GM12878 (cell line): Measurements from ENCODE around the gene TMEM114. TPM values are rescaled to one million over a fixed set of nuclear protein-coding genes. Genes with fewer than 3 reads are reported as not detected.

Experiments
- ASH2L ChIP-seq: fragments of 300-600, 200-600 bp; sonication (generic); IDR thresholded peaks from 2 replicates; pipeline ENCODE4 v1.6.1; 2017; ENCODE audit warnings: low read depth, mild to moderate bottlenecking, borderline replicate concordance
- ATF7 ChIP-seq: fragments of 450-650 bp; IDR thresholded peaks from 2 replicates; pipeline ENCODE4 v1.6.1; 2016; ENCODE audit warnings: low read depth, mild to moderate bottlenecking
- BCL11A ChIP-seq: IDR thresholded peaks from 2 replicates; pipeline ENCODE4 v1.6.1; 2011; ENCODE audit warnings: low read depth, low read length
- EP300 ChIP-seq, 2 experiments: fragments of 150-350 bp in 1 of 2; IDR thresholded peaks; 2 replicates each; pipeline ENCODE4 v1.6.1; 2011 to 2012; ENCODE audit warnings: low read depth in 2 of 2, low read length in 2 of 2, borderline replicate concordance in 1 of 2, improper control_type of control experiment in 1 of 2, inconsistent platforms in 1 of 2; ENCODE audit not compliant: control insufficient read depth in 1 of 2
- IKZF2 ChIP-seq, 2 experiments: fragments of 450-650 bp; IDR thresholded peaks; 2 replicates each; pipeline ENCODE4 v1.6.1; 2017; ENCODE audit warnings: mild to moderate bottlenecking in 2 of 2, moderate library complexity in 2 of 2
- JUNB ChIP-seq: IDR thresholded peaks from 2 replicates; pipeline ENCODE4 v1.6.1; 2016; ENCODE audit warnings: antibody characterized with exemption, mild to moderate bottlenecking
- SMAD1 ChIP-seq: fragments of 450-650 bp; IDR thresholded peaks from 2 replicates; pipeline ENCODE4 v1.6.1; 2018; ENCODE audit warnings: mild to moderate bottlenecking, low read depth; ENCODE audit not compliant: partially characterized antibody
- ZNF384 ChIP-seq: IDR thresholded peaks from 2 replicates; pipeline ENCODE4 v1.6.1; 2012; ENCODE audit warnings: low read depth, mild to moderate bottlenecking, low read length, improper control_type of control experiment, borderline replicate concordance
- polyA plus RNA-seq, 11 experiments: library from polyadenylated mRNA; depleted of rRNA in 4 of 11; unstranded in 6 of 11; stranded (reverse) in 5 of 11; fragments of >200 nt; fragmentation: Nextera tagmentation in 4 of 11; fragmentation: Illumina TruSeq in 1 of 11; extraction: Ambion mirVana in 4 of 11; extraction: Trizol in 1 of 11; gene quantifications; 1 replicate in 1 of 11; 2 replicates in 10 of 11; pipeline versions ENCODE4 v1.2.1 to v1.2.3, GENCODE V29; 2011 to 2016; ENCODE audit warnings: inconsistent platforms in 2 of 11, missing spikeins in 2 of 11, low read depth in 1 of 11
- total RNA-seq, 4 experiments: library from RNA; depleted of rRNA in 3 of 4; stranded (reverse); fragments of >200 nt in 3 of 4; fragmentation: Illumina TruSeq in 1 of 4; extraction: Trizol in 1 of 4; gene quantifications; 2 replicates each; pipeline versions ENCODE4 v1.2.1 to v1.2.3, GENCODE V29; 2013 to 2021
- TF ChIP-seq, protein P1 (sequence below): IDR thresholded peaks from 2 replicates; pipeline ENCODE4 v1.6.1; 2012; ENCODE audit warnings: mild to moderate bottlenecking, low read depth, low read length
- TF ChIP-seq, protein P2 (sequence below): fragments of 450-650 bp; formaldehyde crosslinking; IDR thresholded peaks from 2 replicates; pipeline ENCODE4 v1.4.0; 2020; ENCODE audit warnings: mild to moderate bottlenecking, moderate library complexity

The TMEM114 gene
- total and polyA plus RNA-seq, 10 of the 15 experiments (the other 5 are each of a cell fraction or from before 2014, with no cell fraction given) = not detected

DNA sequence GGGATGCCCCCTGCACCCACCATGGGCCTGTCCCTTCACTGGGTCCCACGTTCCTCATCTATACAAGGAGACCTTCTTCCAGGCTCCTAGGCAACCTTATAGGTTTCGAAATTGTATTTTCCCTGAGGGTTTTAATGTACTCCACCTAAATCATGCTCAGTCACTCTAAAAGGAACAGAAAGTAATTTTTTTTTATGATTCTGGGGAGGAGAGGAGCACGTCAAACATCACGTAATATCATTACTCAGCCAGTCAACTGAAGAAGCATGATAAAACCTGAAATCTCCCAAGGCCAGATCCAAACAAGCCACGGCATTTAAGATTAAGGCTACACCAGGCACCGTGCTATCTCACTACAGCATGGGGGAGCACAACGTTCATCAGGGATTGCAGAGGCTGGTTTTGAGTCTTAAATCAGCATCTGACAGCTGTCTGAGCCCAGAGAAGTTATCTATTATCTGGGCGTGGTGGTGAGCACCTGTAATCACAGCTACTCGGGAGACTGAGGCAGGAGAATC lies 3.9 kb upstream of the TMEM114 start (continued):
- TF ChIP-seq, protein P1, sequence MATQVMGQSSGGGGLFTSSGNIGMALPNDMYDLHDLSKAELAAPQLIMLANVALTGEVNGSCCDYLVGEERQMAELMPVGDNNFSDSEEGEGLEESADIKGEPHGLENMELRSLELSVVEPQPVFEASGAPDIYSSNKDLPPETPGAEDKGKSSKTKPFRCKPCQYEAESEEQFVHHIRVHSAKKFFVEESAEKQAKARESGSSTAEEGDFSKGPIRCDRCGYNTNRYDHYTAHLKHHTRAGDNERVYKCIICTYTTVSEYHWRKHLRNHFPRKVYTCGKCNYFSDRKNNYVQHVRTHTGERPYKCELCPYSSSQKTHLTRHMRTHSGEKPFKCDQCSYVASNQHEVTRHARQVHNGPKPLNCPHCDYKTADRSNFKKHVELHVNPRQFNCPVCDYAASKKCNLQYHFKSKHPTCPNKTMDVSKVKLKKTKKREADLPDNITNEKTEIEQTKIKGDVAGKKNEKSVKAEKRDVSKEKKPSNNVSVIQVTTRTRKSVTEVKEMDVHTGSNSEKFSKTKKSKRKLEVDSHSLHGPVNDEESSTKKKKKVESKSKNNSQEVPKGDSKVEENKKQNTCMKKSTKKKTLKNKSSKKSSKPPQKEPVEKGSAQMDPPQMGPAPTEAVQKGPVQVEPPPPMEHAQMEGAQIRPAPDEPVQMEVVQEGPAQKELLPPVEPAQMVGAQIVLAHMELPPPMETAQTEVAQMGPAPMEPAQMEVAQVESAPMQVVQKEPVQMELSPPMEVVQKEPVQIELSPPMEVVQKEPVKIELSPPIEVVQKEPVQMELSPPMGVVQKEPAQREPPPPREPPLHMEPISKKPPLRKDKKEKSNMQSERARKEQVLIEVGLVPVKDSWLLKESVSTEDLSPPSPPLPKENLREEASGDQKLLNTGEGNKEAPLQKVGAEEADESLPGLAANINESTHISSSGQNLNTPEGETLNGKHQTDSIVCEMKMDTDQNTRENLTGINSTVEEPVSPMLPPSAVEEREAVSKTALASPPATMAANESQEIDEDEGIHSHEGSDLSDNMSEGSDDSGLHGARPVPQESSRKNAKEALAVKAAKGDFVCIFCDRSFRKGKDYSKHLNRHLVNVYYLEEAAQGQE = no peak
- TF ChIP-seq EP300 (IDR thresholded peaks at IDR 0.05; ENCODE audit: borderline replicate concordance in 1 of 2, control insufficient read depth in 1 of 2, low read depth in 2 of 2, low read length in 2 of 2) (0 out of 4 replicates have a peak, but pooled peaks of 1 of the 2 experiments have one; percentile 13), ASH2L (no peak), BCL11A (peak; percentile 10; the same call in 1 of the 2 replicates), ATF7 (0 out of 2 replicates have a peak, but pooled peaks have one; percentile 32), JUNB (no peak), IKZF2 (IDR thresholded peaks at IDR 0.05) (peak in 1 of 2 experiments; percentile 15; a peak in 1 of 4 replicates), SMAD1 (no peak), ZNF384 (peak; percentile 46; the same call in 1 of the 2 replicates)
- TF ChIP-seq, protein P2, sequence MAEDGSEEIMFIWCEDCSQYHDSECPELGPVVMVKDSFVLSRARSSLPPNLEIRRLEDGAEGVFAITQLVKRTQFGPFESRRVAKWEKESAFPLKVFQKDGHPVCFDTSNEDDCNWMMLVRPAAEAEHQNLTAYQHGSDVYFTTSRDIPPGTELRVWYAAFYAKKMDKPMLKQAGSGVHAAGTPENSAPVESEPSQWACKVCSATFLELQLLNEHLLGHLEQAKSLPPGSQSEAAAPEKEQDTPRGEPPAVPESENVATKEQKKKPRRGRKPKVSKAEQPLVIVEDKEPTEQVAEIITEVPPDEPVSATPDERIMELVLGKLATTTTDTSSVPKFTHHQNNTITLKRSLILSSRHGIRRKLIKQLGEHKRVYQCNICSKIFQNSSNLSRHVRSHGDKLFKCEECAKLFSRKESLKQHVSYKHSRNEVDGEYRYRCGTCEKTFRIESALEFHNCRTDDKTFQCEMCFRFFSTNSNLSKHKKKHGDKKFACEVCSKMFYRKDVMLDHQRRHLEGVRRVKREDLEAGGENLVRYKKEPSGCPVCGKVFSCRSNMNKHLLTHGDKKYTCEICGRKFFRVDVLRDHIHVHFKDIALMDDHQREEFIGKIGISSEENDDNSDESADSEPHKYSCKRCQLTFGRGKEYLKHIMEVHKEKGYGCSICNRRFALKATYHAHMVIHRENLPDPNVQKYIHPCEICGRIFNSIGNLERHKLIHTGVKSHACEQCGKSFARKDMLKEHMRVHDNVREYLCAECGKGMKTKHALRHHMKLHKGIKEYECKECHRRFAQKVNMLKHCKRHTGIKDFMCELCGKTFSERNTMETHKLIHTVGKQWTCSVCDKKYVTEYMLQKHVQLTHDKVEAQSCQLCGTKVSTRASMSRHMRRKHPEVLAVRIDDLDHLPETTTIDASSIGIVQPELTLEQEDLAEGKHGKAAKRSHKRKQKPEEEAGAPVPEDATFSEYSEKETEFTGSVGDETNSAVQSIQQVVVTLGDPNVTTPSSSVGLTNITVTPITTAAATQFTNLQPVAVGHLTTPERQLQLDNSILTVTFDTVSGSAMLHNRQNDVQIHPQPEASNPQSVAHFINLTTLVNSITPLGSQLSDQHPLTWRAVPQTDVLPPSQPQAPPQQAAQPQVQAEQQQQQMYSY (CRISPR knock-in tag) = no peak
